ENCODE results near the gene DCST2.

GRCh38 chr1:155042789-155043188 lies 9.2 kb upstream of the DCST2 start:
- no peak for TF ChIP-seq GATA2 (IDR thresholded peaks at IDR 0.05; ENCODE audit: low read depth, low read length)
- TF ChIP-seq GATA3 (IDR thresholded peaks at IDR 0.05; ENCODE audit: low read depth, low read length): no peak

Data from SH-SY5Y (cell line).